ENCODE results near the gene ATF1.
"Not testable (repeated sequence)": the region's sequence is repeated elsewhere in the genome, so short reads cannot be mapped to it uniquely, and the experiment has no call there.

ATF1 gene

GRCh38 chr12:50806176-50806575 is 42.3 kb downstream of the ATF1 start:
- no peak for DNase-seq

GRCh38 chr12:50809131-50809530 is 45.2 kb downstream of the ATF1 start:
- not testable (repeated sequence) for DNase-seq

- DNase-seq = not testable (repeated sequence)
These were observed 51.0 kb downstream of the ATF1 start for GRCh38 chr12:50814921-50815320.

- DNase-seq = no peak
These were observed 56.3 kb downstream of the ATF1 start for GRCh38 chr12:50820177-50820576.

- no peak for DNase-seq
These were observed 58.2 kb downstream of the ATF1 start for GRCh38 chr12:50822082-50822481.

GRCh38 chr12:50823724-50824123 is 59.8 kb downstream of the ATF1 start:
- DNase-seq = not testable (repeated sequence)

GRCh38 chr12:50824914-50825313 is 61.0 kb downstream of the ATF1 start:
- DNase-seq = no peak

- peak; percentile 30 to 81 for DNase-seq
These were observed 61.5 kb downstream of the ATF1 start for GRCh38 chr12:50825372-50825838.

GRCh38 chr12:50828121-50828520 is 64.2 kb downstream of the ATF1 start:
- no peak for DNase-seq

- no peak for DNase-seq
These were observed 65.0 kb downstream of the ATF1 start for GRCh38 chr12:50828886-50829285.

GRCh38 chr12:50833801-50834200 is 69.9 kb downstream of the ATF1 start:
- not testable (repeated sequence) for DNase-seq

GRCh38 chr12:50839042-50839441 is 75.1 kb downstream of the ATF1 start:
- no peak for DNase-seq

- no peak for DNase-seq
These were observed 77.0 kb downstream of the ATF1 start for GRCh38 chr12:50840809-50841487.

GRCh38 chr12:50841716-50842531 is 78.0 kb downstream of the ATF1 start:
- DNase-seq = no peak

GRCh38 chr12:50842637-50843493 is 79.0 kb downstream of the ATF1 start, which contains the start of gene TMPRSS12:
TSS of gene TMPRSS12 (plus strand) at chr12:50842926. CDS start at chr12:50842965, 39 bp downstream.
- DNase-seq = no peak

GRCh38 chr12:50845021-50845647 is 81.2 kb downstream of the ATF1 start:
- DNase-seq = no peak

- DNase-seq = no peak
These were observed 85.1 kb downstream of the ATF1 start for GRCh38 chr12:50848963-50849362.

GRCh38 chr12:50855218-50855617 is 91.3 kb downstream of the ATF1 start:
- not testable (repeated sequence) for DNase-seq

- not testable (repeated sequence) for DNase-seq
These were observed 91.8 kb downstream of the ATF1 start for GRCh38 chr12:50855679-50856078.

- DNase-seq = no peak
These were observed 95.9 kb downstream of the ATF1 start for GRCh38 chr12:50859621-50860310.

GRCh38 chr12:50862316-50862715 is 98.4 kb downstream of the ATF1 start:
- no peak for DNase-seq

GRCh38 chr12:50865266-50865665 is 101.4 kb downstream of the ATF1 start:
- DNase-seq = no peak

Measured in inflammatory macrophage (primary cell).